CD4-positive, alpha-beta memory T cell (primary cell): ENCODE measurements around the gene SORL1-AS1.

ENCODE experiments used
- CTCF ChIA-PET: fragments of 350-600 bp; sonication (Branson Sonifier 250); formaldehyde crosslinking; loops from one replicate; lab custom pipeline; 2021; ENCODE audit warnings: inconsistent platforms; ENCODE audit not compliant: partially characterized antibody; lab: Charles Lee
- POLR2A ChIA-PET: fragments of 350-600 bp; sonication (Branson Sonifier 250); formaldehyde crosslinking; loops from one replicate; lab custom pipeline; 2021; ENCODE audit not compliant: partially characterized antibody; lab: Charles Lee
- DNase-seq, 5 donors: peaks; one replicate each; pipeline versions ENCODE4 v3.0.0 to v3.0.0-alpha.2; 2020 to 2022; ENCODE audit warnings: mixed read lengths in 1 of 5
- H3K27ac ChIP-seq: one replicate; pipeline ENCODE4 v1.7.0; 2013; ENCODE audit warnings: low read depth, low read length
- H3K27me3 ChIP-seq: 2 replicates; pipeline ENCODE4 v1.7.0; 2013; ENCODE audit warnings: mild to moderate bottlenecking, low read length, moderate library complexity; ENCODE audit not compliant: insufficient read depth
- H3K36me3 ChIP-seq: 2 replicates; pipeline ENCODE4 v1.7.0; 2013; ENCODE audit warnings: mild to moderate bottlenecking, low read length, moderate library complexity; ENCODE audit not compliant: insufficient read depth
- H3K4me1 ChIP-seq: 2 replicates; pipeline ENCODE4 v1.7.0; 2013; ENCODE audit warnings: mild to moderate bottlenecking, low read length, moderate library complexity; ENCODE audit not compliant: insufficient read depth
- H3K4me3 ChIP-seq, 2 donors: one replicate each; pipeline ENCODE4 v1.7.0; 2013; ENCODE audit warnings: low read length in 2 of 2, mild to moderate bottlenecking in 1 of 2
- H3K9me3 ChIP-seq, 2 donors: one replicate each; pipeline ENCODE4 v1.7.0; 2013; ENCODE audit warnings: low read length in 2 of 2, control low read depth in 1 of 2; ENCODE audit not compliant: control insufficient read depth in 1 of 2
- H3K27ac Mint-ChIP-seq, 7 donors: one replicate each; pipeline ENCODE4 v1.8.0; 2020 to 2021; ENCODE audit warnings: mixed read lengths in 7 of 7, mild to moderate bottlenecking in 6 of 7, inconsistent platforms in 3 of 7, moderate library complexity in 3 of 7
- H3K27me3 Mint-ChIP-seq, 2 donors: one replicate each; pipeline ENCODE4 v1.8.0; 2020 to 2021; ENCODE audit warnings: mixed read lengths in 2 of 2
- H3K36me3 Mint-ChIP-seq, 2 donors: one replicate each; pipeline ENCODE4 v1.8.0; 2020 to 2021; ENCODE audit warnings: mixed read lengths in 2 of 2, inconsistent platforms in 1 of 2, mild to moderate bottlenecking in 1 of 2
- H3K4me1 Mint-ChIP-seq, 4 donors: one replicate each; pipeline ENCODE4 v1.8.0; 2020 to 2021; ENCODE audit warnings: mixed read lengths in 4 of 4, mild to moderate bottlenecking in 1 of 4
- H3K4me3 Mint-ChIP-seq, 8 donors: one replicate each; pipeline ENCODE4 v1.8.0; 2020 to 2021; ENCODE audit warnings: mixed read lengths in 8 of 8, mild to moderate bottlenecking in 7 of 8, moderate library complexity in 6 of 8, inconsistent platforms in 3 of 8
- H3K9me3 Mint-ChIP-seq, 8 donors: one replicate each; pipeline ENCODE4 v1.8.0; 2020 to 2021; ENCODE audit warnings: mixed read lengths in 8 of 8, mild to moderate bottlenecking in 5 of 8, inconsistent platforms in 3 of 8, moderate library complexity in 1 of 8
- intact Hi-C: fragments of 100-400 bp; cut with micrococcal nuclease; formaldehyde crosslinking; loops from one replicate; pipeline ENCODE4 v1.15.1; 2023

SORL1-AS1 gene

GRCh38 chr11:121489823-121490222, 37.1 kb upstream of the SORL1-AS1 start:
- DNase-seq = no peak
- Histone ChIP-seq H3K4me1 (peaks cover 24% of the 10 kb centered on the region), H3K27me3 (no peaks in the 10 kb centered on the region), H3K9me3 (no peaks in the 10 kb centered on the region), H3K36me3 (peaks cover 54% of the 10 kb centered on the region), H3K27ac (no peak overlapping the region), H3K4me3 (no peak overlapping the region)
- no peak overlapping the region for H3K4me3 Mint-ChIP-seq
- ChIA-PET CTCF (interaction anchor here (0.6 to 1.0 kb wide), 2 partner anchors 10 to 18 kb away, joined by 3 to 4 read pairs; no protein-coding TSS in a partner anchor), POLR2A (interaction anchor here (0.6 to 1.5 kb wide), 5 partner anchors 18 to 132 kb away, joined by 3 to 6 read pairs (median 3); no protein-coding TSS in a partner anchor)
- no peaks in the 10 kb centered on the region for H3K9me3 Mint-ChIP-seq
- peaks cover 52 to 81% (median 64%) of the 10 kb centered on the region in 4 donors for H3K4me1 Mint-ChIP-seq
- H3K27me3 Mint-ChIP-seq = no peaks in the 10 kb centered on the region
- peaks cover 59 to 82% of the 10 kb centered on the region in 2 donors for H3K36me3 Mint-ChIP-seq
- H3K27ac Mint-ChIP-seq = peak overlapping the region in 5 of 7 donors; percentile 0 to 83 (median 61)
- intact Hi-C loops = no loop called here

GRCh38 chr11:121488641-121489040, 35.9 kb upstream of the SORL1-AS1 start:
- CTCF ChIA-PET = no interaction called here

GRCh38 chr11:121488170-121488569, 35.4 kb upstream of the SORL1-AS1 start:
- Histone ChIP-seq H3K36me3 (peaks cover 59% of the 10 kb centered on the region), H3K4me1 (peaks cover 23% of the 10 kb centered on the region), H3K9me3 (no peaks in the 10 kb centered on the region), H3K4me3 (no peak overlapping the region), H3K27me3 (no peaks in the 10 kb centered on the region), H3K27ac (no peak overlapping the region)
- ChIA-PET POLR2A (interaction anchor here (0.9 to 1.9 kb wide), 5 partner anchors 20 to 39 kb away, joined by 3 to 5 read pairs (median 4); partner anchors contain the start of gene SORL1-AS1), CTCF (interaction anchor here (1.7 kb wide), 1 partner anchor 37 kb away, joined by 4 read pairs; no protein-coding TSS in a partner anchor)
- peaks cover 52 to 81% (median 64%) of the 10 kb centered on the region in 4 donors for H3K4me1 Mint-ChIP-seq
- DNase-seq = no peak
- H3K36me3 Mint-ChIP-seq = peaks cover 69 to 81% of the 10 kb centered on the region in 2 donors
- no peak overlapping the region for H3K4me3 Mint-ChIP-seq
- H3K9me3 Mint-ChIP-seq = no peaks in the 10 kb centered on the region
- intact Hi-C loops = no loop called here
- no peaks in the 10 kb centered on the region for H3K27me3 Mint-ChIP-seq
- H3K27ac Mint-ChIP-seq = peak overlapping the region in 6 of 7 donors; percentile 55 to 78 (median 66)

More at GRCh38 chr11:121488641-121489040, 35.9 kb upstream of the SORL1-AS1 start:
- peaks cover 68 to 83% of the 10 kb centered on the region in 2 donors for H3K36me3 Mint-ChIP-seq
- H3K4me1 ChIP-seq = peaks cover 22% of the 10 kb centered on the region
- no peaks in the 10 kb centered on the region for H3K9me3 ChIP-seq
- POLR2A ChIA-PET = interaction anchor here (0.9 to 1.4 kb wide), 3 partner anchors 21 to 39 kb away, joined by 3 to 5 read pairs (median 4); no protein-coding TSS in a partner anchor
- no peak overlapping the region for H3K4me3 ChIP-seq
- H3K27me3 Mint-ChIP-seq = no peaks in the 10 kb centered on the region
- H3K36me3 ChIP-seq = peaks cover 59% of the 10 kb centered on the region
- no peak for DNase-seq
- intact Hi-C loops = no loop called here
- H3K27ac ChIP-seq = no peak overlapping the region
- H3K9me3 Mint-ChIP-seq = no peaks in the 10 kb centered on the region
- peak overlapping the region in 5 of 7 donors; percentile 45 to 78 (median 67) for H3K27ac Mint-ChIP-seq
- H3K4me1 Mint-ChIP-seq = peaks cover 53 to 81% (median 64%) of the 10 kb centered on the region in 4 donors
- no peaks in the 10 kb centered on the region for H3K27me3 ChIP-seq
- H3K4me3 Mint-ChIP-seq = no peak overlapping the region

- intact Hi-C loops = no loop called here
- Histone ChIP-seq H3K9me3 (no peaks in the 10 kb centered on the region), H3K27me3 (no peaks in the 10 kb centered on the region), H3K27ac (no peak overlapping the region), H3K4me3 (no peak overlapping the region), H3K4me1 (peaks cover 33% of the 10 kb centered on the region), H3K36me3 (peaks cover 59% of the 10 kb centered on the region)
- H3K36me3 Mint-ChIP-seq = peaks cover 66 to 79% of the 10 kb centered on the region in 2 donors
- no peak for DNase-seq
- POLR2A ChIA-PET = interaction anchor here (1.1 to 1.9 kb wide), 6 partner anchors 8 to 38 kb away, joined by 3 to 5 read pairs (median 5); partner anchors contain the start of gene SORL1-AS1
- no peaks in the 10 kb centered on the region for H3K9me3 Mint-ChIP-seq
- H3K4me3 Mint-ChIP-seq = peak overlapping the region in 1 of 8 donors; percentile 26
- H3K4me1 Mint-ChIP-seq = peaks cover 60 to 88% (median 71%) of the 10 kb centered on the region in 4 donors
- H3K27me3 Mint-ChIP-seq = no peaks in the 10 kb centered on the region
- peak overlapping the region in 6 of 7 donors; percentile 8 to 84 (median 64) for H3K27ac Mint-ChIP-seq
- CTCF ChIA-PET = interaction anchor here (1.0 to 1.7 kb wide), 3 partner anchors 12 to 120 kb away, joined by 3 to 4 read pairs (median 3); no protein-coding TSS in a partner anchor
These were observed 34.4 kb upstream of the SORL1-AS1 start for GRCh38 chr11:121487191-121487590.

- Histone ChIP-seq H3K4me1 (peaks cover 42% of the 10 kb centered on the region), H3K27me3 (no peaks in the 10 kb centered on the region), H3K36me3 (peaks cover 53% of the 10 kb centered on the region), H3K9me3 (no peaks in the 10 kb centered on the region), H3K4me3 (no peak overlapping the region), H3K27ac (no peak overlapping the region)
- H3K4me1 Mint-ChIP-seq = peaks cover 61 to 88% (median 72%) of the 10 kb centered on the region in 4 donors
- no peaks in the 10 kb centered on the region for H3K27me3 Mint-ChIP-seq
- intact Hi-C loops = no loop called here
- ChIA-PET CTCF (no interaction called here), POLR2A (interaction anchor here (0.9 to 1.7 kb wide), 3 partner anchors 9 to 34 kb away, joined by 5 read pairs; partner anchors contain the start of genes SORL1 and SORL1-AS1)
- peaks cover 59 to 74% of the 10 kb centered on the region in 2 donors for H3K36me3 Mint-ChIP-seq
- no peak overlapping the region for H3K4me3 Mint-ChIP-seq
- DNase-seq = no peak
- no peaks in the 10 kb centered on the region for H3K9me3 Mint-ChIP-seq
- peak overlapping the region in 5 of 7 donors; percentile 29 to 87 (median 58) for H3K27ac Mint-ChIP-seq
These were observed 33.3 kb upstream of the SORL1-AS1 start for GRCh38 chr11:121486054-121486453.

- Histone ChIP-seq H3K27me3 (no peaks in the 10 kb centered on the region), H3K27ac (no peak overlapping the region), H3K4me3 (no peak overlapping the region), H3K4me1 (peaks cover 48% of the 10 kb centered on the region), H3K36me3 (peaks cover 48% of the 10 kb centered on the region), H3K9me3 (no peaks in the 10 kb centered on the region)
- H3K27me3 Mint-ChIP-seq = no peaks in the 10 kb centered on the region
- no peaks in the 10 kb centered on the region for H3K9me3 Mint-ChIP-seq
- ChIA-PET POLR2A (interaction anchor here (0.9 to 1.7 kb wide), 4 partner anchors 9 to 34 kb away, joined by 3 to 5 read pairs (median 5); partner anchors contain the start of genes SORL1 and SORL1-AS1), CTCF (no interaction called here)
- H3K4me1 Mint-ChIP-seq = peaks cover 59 to 87% (median 73%) of the 10 kb centered on the region in 4 donors
- peak overlapping the region in 2 of 8 donors; percentile 14 to 15 for H3K4me3 Mint-ChIP-seq
- peak overlapping the region in 6 of 7 donors; percentile 25 to 87 (median 70) for H3K27ac Mint-ChIP-seq
- DNase-seq = no peak
- intact Hi-C loops = no loop called here
- H3K36me3 Mint-ChIP-seq = peaks cover 52 to 70% of the 10 kb centered on the region in 2 donors
These were observed 32.4 kb upstream of the SORL1-AS1 start for GRCh38 chr11:121485216-121485615.
